AG04450 (cell line): ENCODE measurements around the gene CHCHD6. TPM values are rescaled to one million over a fixed set of nuclear protein-coding genes. Genes with fewer than 3 reads are reported as not detected.

Experiments
- CTCF ChIA-PET: fragments of 300-600, 350-600 bp; formaldehyde crosslinking; extraction: SDS; loops from one replicate; lab custom pipeline; 2022; ENCODE audit warnings: antibody characterized with exemption, inconsistent platforms; lab: Charles Lee
- POLR2A ChIA-PET: fragments of 350-600 bp; formaldehyde crosslinking; extraction: SDS; loops from one replicate; lab custom pipeline; 2021; ENCODE audit warnings: antibody characterized with exemption, inconsistent platforms; lab: Yijun Ruan, JAX
- DNase-seq: peaks from one replicate; pipeline ENCODE4 v3.0.0-alpha.2; 2011; ENCODE audit warnings: low read depth, low spot score
- H3K27ac ChIP-seq: one replicate; pipeline ENCODE4 v1.5.1; 2012; ENCODE audit warnings: low read depth, low read length, control low read depth
- H3K27me3 ChIP-seq: one replicate; pipeline ENCODE4 v1.6.0; 2012; ENCODE audit warnings: low read length; ENCODE audit not compliant: control insufficient read depth, insufficient read depth
- H3K4me3 ChIP-seq: 2 replicates; pipeline ENCODE4 v1.5.1; 2011; ENCODE audit warnings: mild to moderate bottlenecking, low read depth, low read length, control low read depth
- H3K9me3 ChIP-seq: 2 replicates; pipeline ENCODE4 v1.5.1; 2012; ENCODE audit warnings: low read length; ENCODE audit not compliant: control insufficient read depth, insufficient read depth
- polyA plus RNA-seq: library from polyadenylated mRNA; depleted of rRNA; stranded (reverse); fragments of >200 nt; gene quantifications from 2 replicates; pipeline ENCODE4 v1.2.3, GENCODE V29; 2011
- TF ChIP-seq, protein P1 (sequence below): IDR thresholded peaks from 2 replicates; pipeline ENCODE4 v1.5.1; 2011; ENCODE audit warnings: low read depth, low read length, control low read depth, inconsistent platforms

CHCHD6 gene
- polyA plus RNA-seq, 1 experiment, result 14.0 TPM

DNA sequence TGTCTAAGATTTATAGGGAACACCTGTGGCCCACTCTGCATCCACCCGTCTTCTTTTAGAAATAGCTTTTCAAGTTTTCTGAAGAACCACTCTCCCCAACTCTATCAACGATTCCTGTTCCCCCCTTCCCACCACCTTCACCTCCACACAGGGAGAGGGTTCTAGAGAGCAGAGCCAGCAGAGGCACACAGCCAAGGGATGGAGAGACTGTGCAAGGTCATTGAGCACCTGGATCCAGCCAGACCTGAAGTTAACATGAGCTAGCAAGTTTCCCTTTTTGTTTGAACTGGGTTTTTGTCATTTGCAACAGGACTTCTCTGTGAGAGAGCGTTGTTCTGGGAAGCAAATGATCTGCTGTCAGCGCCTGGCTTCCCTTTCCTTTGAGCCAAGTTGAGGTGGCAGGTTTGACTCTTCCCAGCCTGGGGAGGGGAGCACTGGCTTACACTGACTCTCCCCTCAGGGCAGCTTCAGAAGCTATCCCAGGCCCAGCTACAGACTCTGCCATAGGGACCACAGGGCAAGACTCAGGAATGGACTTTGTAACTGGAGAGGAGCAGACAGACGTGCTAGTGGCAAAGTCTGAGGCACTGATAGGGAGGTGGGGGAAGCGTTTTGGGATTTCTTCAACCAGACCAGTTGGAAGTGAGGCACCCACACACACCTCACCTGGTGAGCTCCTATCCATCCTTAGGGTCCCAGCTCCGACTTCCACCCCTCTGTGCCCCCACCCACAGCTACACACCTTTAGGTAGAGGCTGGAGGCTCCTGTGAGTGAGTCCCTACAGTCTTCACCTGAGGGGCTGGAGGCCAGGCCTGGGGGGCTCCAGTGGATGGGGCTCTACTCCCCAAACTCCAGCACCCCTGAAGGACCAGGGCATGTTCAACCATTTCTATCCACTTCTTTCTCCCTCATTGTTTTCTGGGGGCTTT, 259.5 kb downstream of the CHCHD6 start:
- no peak overlapping the region for H3K27ac ChIP-seq
- TF ChIP-seq, protein P1, sequence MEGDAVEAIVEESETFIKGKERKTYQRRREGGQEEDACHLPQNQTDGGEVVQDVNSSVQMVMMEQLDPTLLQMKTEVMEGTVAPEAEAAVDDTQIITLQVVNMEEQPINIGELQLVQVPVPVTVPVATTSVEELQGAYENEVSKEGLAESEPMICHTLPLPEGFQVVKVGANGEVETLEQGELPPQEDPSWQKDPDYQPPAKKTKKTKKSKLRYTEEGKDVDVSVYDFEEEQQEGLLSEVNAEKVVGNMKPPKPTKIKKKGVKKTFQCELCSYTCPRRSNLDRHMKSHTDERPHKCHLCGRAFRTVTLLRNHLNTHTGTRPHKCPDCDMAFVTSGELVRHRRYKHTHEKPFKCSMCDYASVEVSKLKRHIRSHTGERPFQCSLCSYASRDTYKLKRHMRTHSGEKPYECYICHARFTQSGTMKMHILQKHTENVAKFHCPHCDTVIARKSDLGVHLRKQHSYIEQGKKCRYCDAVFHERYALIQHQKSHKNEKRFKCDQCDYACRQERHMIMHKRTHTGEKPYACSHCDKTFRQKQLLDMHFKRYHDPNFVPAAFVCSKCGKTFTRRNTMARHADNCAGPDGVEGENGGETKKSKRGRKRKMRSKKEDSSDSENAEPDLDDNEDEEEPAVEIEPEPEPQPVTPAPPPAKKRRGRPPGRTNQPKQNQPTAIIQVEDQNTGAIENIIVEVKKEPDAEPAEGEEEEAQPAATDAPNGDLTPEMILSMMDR, result no peak
- H3K4me3 ChIP-seq, result no peak overlapping the region
- no peaks in the 10 kb centered on the region for H3K9me3 ChIP-seq
- ChIA-PET POLR2A (no interaction called here), CTCF (interaction anchor here (0.6 to 1.2 kb wide), 2 partner anchors 74 to 211 kb away, joined by 6 read pairs; no protein-coding TSS in a partner anchor)
- DNase-seq, result no peak
- no peaks in the 10 kb centered on the region for H3K27me3 ChIP-seq

GRCh38 chr3:126964261-126964660, 260.2 kb downstream of the CHCHD6 start:
- no peak overlapping the region for H3K4me3 ChIP-seq
- TF ChIP-seq, protein P1, result no peak
- no peak overlapping the region for H3K27ac ChIP-seq
- H3K9me3 ChIP-seq, result no peaks in the 10 kb centered on the region
- no peak for DNase-seq
- ChIA-PET POLR2A (no interaction called here), CTCF (no interaction called here)
- no peaks in the 10 kb centered on the region for H3K27me3 ChIP-seq

DNA sequence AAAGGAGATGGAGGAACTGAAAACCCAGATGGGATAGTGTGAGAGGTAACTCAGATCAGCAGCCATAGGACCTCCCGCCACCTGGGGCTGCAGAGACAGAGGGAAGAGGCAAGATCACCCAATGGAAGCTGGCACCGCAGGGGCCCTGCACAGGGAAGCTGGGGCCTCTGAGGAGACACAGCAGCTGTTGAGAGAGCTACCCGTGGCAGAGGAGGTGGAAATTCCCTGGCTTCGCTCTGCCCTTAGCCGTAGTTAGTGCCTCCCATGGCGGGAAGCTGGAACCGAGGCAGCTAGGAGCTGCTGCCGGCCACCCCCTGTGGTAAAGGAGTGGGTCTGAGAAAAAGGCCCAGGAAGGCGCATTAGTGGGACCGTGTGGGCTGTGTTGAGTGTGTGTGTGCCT, 260.9 kb downstream of the CHCHD6 start:
- POLR2A ChIA-PET, result no interaction called here

DNA sequence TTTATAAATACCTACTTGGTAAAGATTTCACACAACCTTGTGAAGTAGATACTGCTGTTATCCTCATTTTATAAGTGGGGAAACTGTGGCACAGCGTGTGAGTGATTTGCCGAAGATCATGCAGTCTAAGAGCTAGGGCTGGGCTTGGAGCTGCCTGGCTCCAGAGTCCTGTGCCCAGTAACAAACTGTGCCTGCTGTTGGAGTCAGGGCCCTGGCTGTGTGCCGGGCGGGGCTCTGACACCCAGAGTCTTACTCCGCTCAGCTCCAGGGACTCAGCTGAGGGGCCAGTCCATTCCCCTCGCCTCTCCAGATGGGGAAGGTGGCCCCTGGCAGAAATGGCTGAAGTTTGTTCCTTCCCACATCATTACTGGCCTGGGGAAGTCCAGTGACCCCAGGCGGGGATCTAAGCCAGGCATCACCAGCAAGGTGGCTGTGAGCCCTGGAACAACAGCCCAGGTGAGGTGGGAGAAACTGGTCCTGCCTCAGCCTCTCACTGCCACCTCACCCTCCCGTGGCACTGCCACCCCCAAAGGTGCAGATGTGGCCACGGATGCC, 261.6 kb downstream of the CHCHD6 start:
- CTCF ChIA-PET, result interaction anchor here (0.5 to 0.7 kb wide), 2 partner anchors 17 to 150 kb away, joined by 3 to 5 read pairs; partner anchors contain the start of gene PLXNA1
- H3K9me3 ChIP-seq, result no peaks in the 10 kb centered on the region
- H3K4me3 ChIP-seq, result no peak overlapping the region
- TF ChIP-seq, protein P1, result no peak
- POLR2A ChIA-PET, result no interaction called here
- no peak overlapping the region for H3K27ac ChIP-seq
- DNase-seq, result no peak
- no peaks in the 10 kb centered on the region for H3K27me3 ChIP-seq

More for the DNA sequence above, 260.9 kb downstream of the CHCHD6 start:
- Histone ChIP-seq H3K27ac (no peak overlapping the region), H3K27me3 (no peaks in the 10 kb centered on the region), H3K9me3 (no peaks in the 10 kb centered on the region), H3K4me3 (no peak overlapping the region)
- CTCF ChIA-PET, result interaction anchor here (0.5 to 0.7 kb wide), 2 partner anchors 17 to 149 kb away, joined by 3 to 5 read pairs; partner anchors contain the start of gene PLXNA1
- TF ChIP-seq, protein P1, result no peak
- no peak for DNase-seq
